ENCODE measurements around the gene ITGBL1.

ITGBL1 gene

DNA sequence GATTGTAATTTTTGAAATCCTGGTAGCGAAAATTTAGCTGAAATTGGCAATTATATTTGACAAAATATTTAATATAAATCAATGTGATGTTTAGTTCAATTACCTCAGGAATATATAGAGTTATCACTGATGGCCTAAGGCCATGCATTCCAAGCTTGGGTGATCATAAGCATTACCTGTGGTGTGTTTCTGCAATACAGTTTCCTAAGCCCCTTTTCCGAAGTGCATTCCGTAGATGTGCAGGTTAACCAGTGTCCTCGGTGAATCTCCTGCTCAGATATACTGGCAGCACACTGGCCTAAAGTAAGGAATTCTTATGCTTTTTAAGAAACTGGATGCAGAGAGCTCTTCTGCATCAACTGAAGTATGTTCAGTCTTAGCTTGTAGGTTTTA is 35.0 kb downstream of the ITGBL1 start:
- TF ChIP-seq, protein P1, sequence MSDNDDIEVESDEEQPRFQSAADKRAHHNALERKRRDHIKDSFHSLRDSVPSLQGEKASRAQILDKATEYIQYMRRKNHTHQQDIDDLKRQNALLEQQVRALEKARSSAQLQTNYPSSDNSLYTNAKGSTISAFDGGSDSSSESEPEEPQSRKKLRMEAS (IDR thresholded peaks at IDR 0.05; ENCODE audit: low read depth, low read length) = no peak
- no peak for TF ChIP-seq POLR2A (IDR thresholded peaks at IDR 0.05; ENCODE audit: extremely low read depth, insufficient read length)
- H3K4me3 ChIP-seq (ENCODE audit: low read depth, low read length) = no peak overlapping the region
- DNase-seq (ENCODE audit: low read depth) = no peak

DNA sequence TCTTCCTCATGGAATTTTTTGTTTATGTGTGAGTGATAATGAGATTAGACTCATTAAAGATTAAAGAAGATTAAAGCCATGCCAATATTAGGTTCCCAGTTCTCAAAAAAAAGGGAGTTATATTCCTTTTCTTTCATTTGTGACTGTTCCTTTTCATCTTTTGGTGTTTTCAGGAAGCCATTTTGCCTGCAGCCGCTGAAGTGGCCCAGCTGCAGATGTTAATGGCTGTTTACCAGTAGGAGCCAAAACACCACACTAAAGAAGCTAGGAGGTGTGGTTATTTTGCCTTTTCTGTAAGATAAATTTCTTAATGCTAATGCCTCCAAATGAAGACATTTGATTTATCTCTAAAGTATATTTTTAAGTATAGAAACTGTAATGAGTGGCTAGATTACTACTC is 36.3 kb downstream of the ITGBL1 start:
- no peak for DNase-seq (ENCODE audit: low read depth)
- TF ChIP-seq, protein P1 (IDR thresholded peaks at IDR 0.05; ENCODE audit: low read depth, low read length) = no peak
- TF ChIP-seq, protein P2, sequence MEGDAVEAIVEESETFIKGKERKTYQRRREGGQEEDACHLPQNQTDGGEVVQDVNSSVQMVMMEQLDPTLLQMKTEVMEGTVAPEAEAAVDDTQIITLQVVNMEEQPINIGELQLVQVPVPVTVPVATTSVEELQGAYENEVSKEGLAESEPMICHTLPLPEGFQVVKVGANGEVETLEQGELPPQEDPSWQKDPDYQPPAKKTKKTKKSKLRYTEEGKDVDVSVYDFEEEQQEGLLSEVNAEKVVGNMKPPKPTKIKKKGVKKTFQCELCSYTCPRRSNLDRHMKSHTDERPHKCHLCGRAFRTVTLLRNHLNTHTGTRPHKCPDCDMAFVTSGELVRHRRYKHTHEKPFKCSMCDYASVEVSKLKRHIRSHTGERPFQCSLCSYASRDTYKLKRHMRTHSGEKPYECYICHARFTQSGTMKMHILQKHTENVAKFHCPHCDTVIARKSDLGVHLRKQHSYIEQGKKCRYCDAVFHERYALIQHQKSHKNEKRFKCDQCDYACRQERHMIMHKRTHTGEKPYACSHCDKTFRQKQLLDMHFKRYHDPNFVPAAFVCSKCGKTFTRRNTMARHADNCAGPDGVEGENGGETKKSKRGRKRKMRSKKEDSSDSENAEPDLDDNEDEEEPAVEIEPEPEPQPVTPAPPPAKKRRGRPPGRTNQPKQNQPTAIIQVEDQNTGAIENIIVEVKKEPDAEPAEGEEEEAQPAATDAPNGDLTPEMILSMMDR (IDR thresholded peaks at IDR 0.05; ENCODE audit: low read depth, low read length) = no peak
- TF ChIP-seq MYC (IDR thresholded peaks at IDR 0.05; ENCODE audit: low read depth, low read length) (no peak), POLR2A (IDR thresholded peaks at IDR 0.05; ENCODE audit: extremely low read depth, insufficient read length) (no peak)

DNA sequence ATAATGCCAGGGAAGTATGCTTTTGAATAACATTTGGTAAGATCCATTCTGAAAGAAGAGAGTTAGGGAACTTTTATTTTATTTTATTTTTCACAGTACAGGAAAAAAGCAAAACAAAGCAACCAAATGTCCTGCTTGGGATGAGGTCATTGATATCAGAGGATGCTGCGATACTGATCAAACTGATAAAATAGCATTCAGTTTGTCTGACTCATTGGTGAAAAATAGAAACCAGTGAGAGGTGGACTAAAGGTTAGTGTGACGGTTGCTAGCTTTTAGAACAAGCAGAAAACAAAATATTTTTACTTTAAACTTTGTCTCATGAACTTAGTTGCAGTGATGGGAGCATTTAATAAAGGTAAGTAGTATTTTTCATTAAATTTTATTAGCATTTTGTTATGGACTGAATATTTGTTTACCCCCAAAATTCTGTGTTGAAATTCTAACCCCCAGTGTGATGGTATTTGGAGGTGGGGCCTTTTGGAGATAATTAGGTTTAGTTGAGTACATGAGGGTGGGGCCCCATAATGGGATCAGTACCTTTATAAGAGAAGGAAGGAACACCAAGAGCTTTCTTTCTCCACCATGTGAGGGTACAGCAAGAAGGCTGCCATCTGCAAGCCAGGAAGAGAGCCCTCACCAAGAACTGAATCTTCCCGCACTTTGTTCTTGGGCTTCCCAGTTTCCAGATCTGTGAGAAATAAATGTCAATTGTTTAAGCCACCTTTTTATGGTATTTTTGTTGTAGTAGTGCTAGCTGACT is 37.3 kb downstream of the ITGBL1 start:
- no peak overlapping the region for H3K4me3 ChIP-seq (ENCODE audit: low read depth, low read length)
- TF ChIP-seq POLR2A (IDR thresholded peaks at IDR 0.05; ENCODE audit: extremely low read depth, insufficient read length) (no peak), MYC (IDR thresholded peaks at IDR 0.05; ENCODE audit: low read depth, low read length) (no peak)
- TF ChIP-seq, protein P1 (IDR thresholded peaks at IDR 0.05; ENCODE audit: low read depth, low read length) = no peak
- TF ChIP-seq, protein P2 (IDR thresholded peaks at IDR 0.05; ENCODE audit: low read depth, low read length) = no peak
- no peak for DNase-seq (ENCODE audit: low read depth)

More for the DNA sequence above, 36.3 kb downstream of the ITGBL1 start:
- no peak overlapping the region for H3K4me3 ChIP-seq (ENCODE audit: low read depth, low read length)

DNA sequence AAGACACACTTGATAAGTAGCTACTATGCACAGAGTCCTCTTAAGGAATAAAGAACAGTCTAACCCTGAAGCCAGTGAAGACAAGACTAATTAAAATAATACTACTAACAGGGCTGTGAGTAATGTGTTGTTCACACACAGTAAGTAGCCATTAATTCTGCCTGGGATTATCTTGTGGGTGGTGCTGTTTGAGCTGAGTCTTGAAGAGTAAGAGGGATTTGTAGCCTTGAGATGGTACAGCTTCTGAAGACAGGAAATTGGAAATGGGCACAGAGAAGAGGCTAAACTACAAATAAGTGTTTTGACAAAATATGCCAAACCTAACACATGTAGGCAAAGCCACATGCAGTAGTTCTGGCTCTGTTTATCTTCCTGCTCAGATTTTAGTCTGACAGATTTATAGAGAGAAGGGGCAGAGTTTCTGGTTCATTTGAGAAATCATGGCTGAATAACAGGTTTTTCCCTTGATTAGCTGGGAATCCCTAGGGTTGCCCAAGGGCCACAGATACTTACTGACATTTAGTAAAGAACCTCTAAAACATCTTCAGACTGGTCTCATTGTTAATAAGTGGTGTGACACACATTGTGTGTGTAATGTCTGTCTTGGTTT is 38.0 kb downstream of the ITGBL1 start:
- DNase-seq (ENCODE audit: low read depth) = no peak
- H3K4me3 ChIP-seq (ENCODE audit: low read depth, low read length) = no peak overlapping the region
- TF ChIP-seq POLR2A (IDR thresholded peaks at IDR 0.05; ENCODE audit: extremely low read depth, insufficient read length) = no peak
- TF ChIP-seq MYC (IDR thresholded peaks at IDR 0.05; ENCODE audit: low read depth, low read length) = no peak
- TF ChIP-seq, protein P2 (IDR thresholded peaks at IDR 0.05; ENCODE audit: low read depth, low read length) = no peak
- TF ChIP-seq, protein P1 (IDR thresholded peaks at IDR 0.05; ENCODE audit: low read depth, low read length) = no peak

DNA sequence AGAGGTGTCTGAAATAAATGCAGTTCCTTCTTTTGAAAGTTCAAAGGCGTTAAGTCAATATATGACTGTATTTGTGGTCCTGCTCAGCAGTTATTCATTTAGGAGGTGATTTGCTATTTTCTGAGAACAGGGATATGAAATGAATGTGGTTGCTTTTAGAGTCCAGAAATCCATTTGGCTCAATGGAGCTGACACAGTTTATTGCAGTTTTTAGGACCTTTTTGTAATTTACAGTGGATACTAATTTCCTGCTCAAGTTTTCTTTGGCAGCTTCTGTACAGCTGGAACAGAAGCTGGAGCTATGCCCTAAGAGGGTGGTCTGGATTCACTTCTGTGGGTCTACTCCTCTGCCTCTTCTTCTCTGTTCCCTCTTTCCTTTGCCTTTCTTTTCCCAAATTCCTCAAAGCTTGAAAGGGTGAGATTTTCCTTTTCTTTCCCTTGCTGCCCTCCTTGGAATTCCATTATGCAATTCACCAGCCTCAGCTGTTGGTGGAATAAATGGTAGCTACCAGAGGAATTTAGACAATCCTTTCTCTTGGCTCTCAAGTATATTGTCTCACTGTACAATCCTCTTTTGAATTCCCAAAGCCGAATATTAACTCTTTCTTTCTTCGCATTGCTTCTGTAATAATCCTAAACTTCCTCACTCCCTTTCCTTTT is 39.9 kb downstream of the ITGBL1 start:
- no peak overlapping the region for H3K4me3 ChIP-seq (ENCODE audit: low read depth, low read length)
- TF ChIP-seq POLR2A (IDR thresholded peaks at IDR 0.05; ENCODE audit: extremely low read depth, insufficient read length) (no peak), MYC (IDR thresholded peaks at IDR 0.05; ENCODE audit: low read depth, low read length) (no peak)
- TF ChIP-seq, protein P2 (IDR thresholded peaks at IDR 0.05; ENCODE audit: low read depth, low read length) = no peak
- TF ChIP-seq, protein P1 (IDR thresholded peaks at IDR 0.05; ENCODE audit: low read depth, low read length) = no peak
- no peak for DNase-seq (ENCODE audit: low read depth)

DNA sequence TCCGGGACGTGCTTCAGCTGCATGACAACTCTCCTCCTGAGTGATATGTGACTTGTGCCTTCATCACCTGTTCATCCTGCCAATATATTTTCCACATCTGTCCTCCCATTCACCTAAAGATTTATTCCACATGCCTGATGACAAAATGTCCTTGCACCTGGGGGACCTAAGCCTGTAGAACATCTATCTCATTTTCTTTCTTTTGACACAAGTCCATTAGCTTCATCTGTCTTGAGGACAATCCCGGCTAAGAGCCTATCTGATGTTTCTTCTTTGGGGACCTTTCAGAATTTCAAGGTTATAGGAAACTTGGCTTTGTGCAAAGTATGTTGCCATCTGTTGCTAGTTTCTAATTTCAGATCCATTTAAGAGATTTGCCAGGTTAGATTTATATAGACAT is 41.1 kb downstream of the ITGBL1 start:
- DNase-seq (ENCODE audit: low read depth) = no peak
- TF ChIP-seq, protein P2 (IDR thresholded peaks at IDR 0.05; ENCODE audit: low read depth, low read length) = no peak
- no peak for TF ChIP-seq MYC (IDR thresholded peaks at IDR 0.05; ENCODE audit: low read depth, low read length)
- TF ChIP-seq, protein P1 (IDR thresholded peaks at IDR 0.05; ENCODE audit: low read depth, low read length) = no peak
- no peak overlapping the region for H3K4me3 ChIP-seq (ENCODE audit: low read depth, low read length)
